Measurements from ENCODE around the gene SLC13A5. TPM values are rescaled to one million over a fixed set of nuclear protein-coding genes. Genes with fewer than 3 reads are reported as not detected.

The SLC13A5 gene
- total and polyA plus RNA-seq, 9 of the 15 experiments (the other 6 are each of a cell fraction or from before 2014, with no cell fraction given), result 0.04 TPM; not detected in 8

- TF ChIP-seq, protein P1, sequence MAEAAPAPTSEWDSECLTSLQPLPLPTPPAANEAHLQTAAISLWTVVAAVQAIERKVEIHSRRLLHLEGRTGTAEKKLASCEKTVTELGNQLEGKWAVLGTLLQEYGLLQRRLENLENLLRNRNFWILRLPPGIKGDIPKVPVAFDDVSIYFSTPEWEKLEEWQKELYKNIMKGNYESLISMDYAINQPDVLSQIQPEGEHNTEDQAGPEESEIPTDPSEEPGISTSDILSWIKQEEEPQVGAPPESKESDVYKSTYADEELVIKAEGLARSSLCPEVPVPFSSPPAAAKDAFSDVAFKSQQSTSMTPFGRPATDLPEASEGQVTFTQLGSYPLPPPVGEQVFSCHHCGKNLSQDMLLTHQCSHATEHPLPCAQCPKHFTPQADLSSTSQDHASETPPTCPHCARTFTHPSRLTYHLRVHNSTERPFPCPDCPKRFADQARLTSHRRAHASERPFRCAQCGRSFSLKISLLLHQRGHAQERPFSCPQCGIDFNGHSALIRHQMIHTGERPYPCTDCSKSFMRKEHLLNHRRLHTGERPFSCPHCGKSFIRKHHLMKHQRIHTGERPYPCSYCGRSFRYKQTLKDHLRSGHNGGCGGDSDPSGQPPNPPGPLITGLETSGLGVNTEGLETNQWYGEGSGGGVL (CRISPR knock-in tag; IDR thresholded peaks at IDR 0.05), result no peak
- TF ChIP-seq, protein P2, sequence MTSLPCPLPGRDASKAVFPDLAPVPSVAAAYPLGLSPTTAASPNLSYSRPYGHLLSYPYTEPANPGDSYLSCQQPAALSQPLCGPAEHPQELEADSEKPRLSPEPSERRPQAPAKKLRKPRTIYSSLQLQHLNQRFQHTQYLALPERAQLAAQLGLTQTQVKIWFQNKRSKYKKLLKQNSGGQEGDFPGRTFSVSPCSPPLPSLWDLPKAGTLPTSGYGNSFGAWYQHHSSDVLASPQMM (CRISPR knock-in tag; IDR thresholded peaks at IDR 0.05), result no peak
- TF ChIP-seq CREM (IDR thresholded peaks at IDR 0.05; ENCODE audit: low read depth), result 0 out of 2 replicates have a peak, but pooled peaks have one; percentile 48
- peak; percentile 64 for TF ChIP-seq VEZF1 (CRISPR knock-in tag; IDR thresholded peaks at IDR 0.05)
- TF ChIP-seq ZNF277 (CRISPR knock-in tag; IDR thresholded peaks at IDR 0.05; ENCODE audit: borderline replicate concordance), result no peak
- no peak for TF ChIP-seq HMG20B (CRISPR knock-in tag; IDR thresholded peaks at IDR 0.05)
- no peak for TF ChIP-seq ATF1 (CRISPR knock-in tag; IDR thresholded peaks at IDR 0.05)
- TF ChIP-seq ATF1 (tag; IDR thresholded peaks at IDR 0.05), result peak; percentile 23; the same call in 1 of the 2 replicates
Observed at GRCh38 chr17:6753006-6753445, 39.9 kb upstream of the SLC13A5 start (continued).
